Adipose tissue (tissue), 3 donors: ENCODE data around the gene APBB2. TPM values are rescaled to one million over a fixed set of nuclear protein-coding genes. Genes with fewer than 3 reads are reported as not detected.
"Not testable (repeated sequence)": the region's sequence is repeated elsewhere in the genome, so short reads cannot be mapped to it uniquely, and the experiment has no call there.

Source experiments
- H3K27ac ChIP-seq: one replicate; pipeline ENCODE4 v1.5.1; 2013; ENCODE audit warnings: low read depth, low read length
- WGBS, 3 donors: extraction: QIAGEN DNeasy Blood & Tissue Kit; methylation state at CpG; one replicate each; pipeline ENCODE4 v1.1.7; 2013; 5-methylcytosine and 5-hydroxymethylcytosine counted together
- polyA plus RNA-seq, 3 donors: library from polyadenylated mRNA; stranded (reverse); fragments of 200-250 nt; gene quantifications; one replicate each; pipeline ENCODE4 v1.2.3, GENCODE V29; 2013
- donor health status: healthy with polysubstance abuse.
- donor health status: Bipolar disorder and iron deficiency.
- donor health status: healthy.

APBB2 gene
- polyA plus RNA-seq, 3 donors = 6.1 to 36.6 (median 27.3) TPM

- 75 to 83% (median 79%) methylated on average over 2 of the region's 2 CpGs for WGBS, 3 donors
- no peak overlapping the region for H3K27ac ChIP-seq
These were observed 41.6 kb downstream of the APBB2 start for GRCh38 chr4:41172786-41173185.

- WGBS, 3 donors = 77 to 86% (median 84%) methylated on average over 4 of the region's 4 CpGs
- no peak overlapping the region for H3K27ac ChIP-seq
These were observed 45.0 kb downstream of the APBB2 start for GRCh38 chr4:41169256-41169800.

DNA sequence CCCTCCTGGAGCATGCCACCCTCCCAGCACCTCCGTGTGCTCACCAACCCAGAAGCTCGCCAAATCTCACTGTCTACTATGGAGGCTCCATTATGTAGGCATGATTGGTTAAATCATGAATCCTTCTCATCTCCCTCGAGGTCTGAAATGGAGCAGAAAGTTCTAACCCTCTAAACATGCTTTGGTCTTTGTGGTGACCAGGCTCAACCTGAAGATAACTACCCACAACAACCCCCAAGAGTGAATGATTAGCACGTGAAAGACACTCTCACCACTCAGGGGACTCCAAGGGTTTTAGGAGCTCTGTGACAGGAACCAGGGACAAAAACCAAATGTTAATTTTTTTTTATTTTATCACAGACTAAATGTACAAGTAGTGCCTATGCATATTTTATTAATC lies 47.2 kb downstream of the APBB2 start:
- no peak overlapping the region for H3K27ac ChIP-seq
- WGBS, 3 donors = 87 to 95% (median 91%) methylated on average over 4 of the region's 4 CpGs

GRCh38 chr4:41164405-41164804 lies 49.9 kb downstream of the APBB2 start:
- H3K27ac ChIP-seq = no peak overlapping the region
- 90 to 91% (median 91%) methylated on average over 2 of the region's 2 CpGs for WGBS, 3 donors

- 66 to 99% (median 96%) methylated on average over 3 of the region's 3 CpGs for WGBS, 3 donors
- no peak overlapping the region for H3K27ac ChIP-seq
These were observed 53.0 kb downstream of the APBB2 start for GRCh38 chr4:41161355-41161754.

- WGBS, 3 donors = 76 to 81% (median 78%) methylated on average over 4 of the region's 4 CpGs
- no peak overlapping the region for H3K27ac ChIP-seq
These were observed 53.5 kb downstream of the APBB2 start for GRCh38 chr4:41160856-41161255.

- H3K27ac ChIP-seq = no peak overlapping the region
- 78 to 93% (median 81%) methylated on average over 10 of the region's 10 CpGs for WGBS, 3 donors
These were observed 54.1 kb downstream of the APBB2 start for GRCh38 chr4:41160012-41160789.

DNA sequence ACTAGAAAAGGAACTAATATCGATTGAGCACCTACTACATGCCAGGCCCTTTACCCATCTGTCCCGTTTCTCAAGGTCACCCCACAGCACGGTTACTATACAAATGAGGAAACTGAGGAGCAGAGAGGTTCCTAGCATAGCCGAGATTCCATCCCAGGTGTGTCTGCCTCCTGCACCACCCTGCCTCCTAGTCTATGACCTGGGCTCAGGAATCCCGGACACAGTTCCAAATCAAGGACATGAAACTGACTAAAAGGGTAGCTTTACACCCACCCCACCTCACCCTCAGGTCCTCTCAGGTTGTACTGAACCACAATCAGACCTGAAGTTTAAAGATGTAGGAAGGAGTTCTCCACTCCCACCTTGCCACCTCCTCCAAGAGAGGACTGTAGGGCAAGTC lies 55.6 kb downstream of the APBB2 start:
- no peak overlapping the region for H3K27ac ChIP-seq
- 90 to 95% (median 94%) methylated on average over 5 of the region's 5 CpGs for WGBS, 3 donors

GRCh38 chr4:41158274-41158673 lies 56.1 kb downstream of the APBB2 start:
- no peak overlapping the region for H3K27ac ChIP-seq
- WGBS, 3 donors = 71 to 85% (median 75%) methylated on average over 1 of the region's 1 CpG

GRCh38 chr4:41157009-41157408 lies 57.3 kb downstream of the APBB2 start:
- WGBS, 3 donors = 45 to 78% (median 75%) methylated on average over 6 of the region's 6 CpGs
- no peak overlapping the region for H3K27ac ChIP-seq

DNA sequence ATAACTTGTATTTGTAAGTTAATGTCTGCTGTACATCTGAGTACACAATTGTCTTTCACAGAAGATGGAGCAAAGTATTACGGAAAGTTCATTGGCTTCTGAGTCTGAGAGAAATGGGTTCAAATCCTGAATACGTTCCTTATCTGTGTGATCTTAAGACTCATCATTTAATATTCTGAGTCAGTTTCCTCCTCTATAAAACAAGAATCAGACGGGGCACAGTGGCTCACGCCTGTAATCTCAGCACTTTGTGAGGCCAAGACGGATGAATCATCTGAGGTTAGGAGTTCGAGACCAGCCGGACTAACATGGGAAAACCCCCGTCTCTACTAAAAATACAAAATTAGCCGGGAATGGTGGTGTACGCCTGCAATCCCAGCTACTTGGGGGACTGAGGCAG lies 57.8 kb downstream of the APBB2 start:
- H3K27ac ChIP-seq = no peak overlapping the region
- WGBS, 3 donors = 71 to 86% (median 74%) methylated on average over 10 of the region's 10 CpGs

DNA sequence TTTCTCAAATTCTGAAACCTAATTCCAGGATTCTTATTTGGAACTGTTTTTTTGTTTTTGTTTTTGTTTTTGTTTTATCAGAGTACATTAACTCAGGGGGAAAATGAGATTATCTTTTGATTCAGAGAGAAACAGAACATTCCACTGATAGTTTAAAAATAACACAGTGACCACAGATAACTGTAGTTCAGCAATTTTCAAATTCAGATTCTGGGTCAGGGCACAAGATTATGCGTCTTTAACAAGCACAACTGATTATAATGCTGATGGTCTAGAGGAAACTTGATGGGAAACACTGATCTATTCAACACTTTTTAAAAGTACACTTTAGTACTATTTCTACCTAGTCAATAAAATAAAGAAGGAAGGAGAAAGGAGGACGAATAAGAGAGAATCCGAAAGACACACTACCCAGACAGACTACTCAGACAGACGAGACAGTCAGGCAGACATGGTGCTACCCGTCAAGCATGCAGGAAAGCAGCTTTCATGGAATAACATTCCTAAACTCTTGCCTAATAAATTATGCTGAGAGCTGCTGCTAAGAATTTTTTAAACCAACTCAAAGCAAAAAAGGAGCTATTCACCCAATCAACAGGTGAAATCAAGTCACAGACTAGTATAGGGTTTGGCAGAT lies 59.0 kb downstream of the APBB2 start:
- 62 to 77% (median 71%) methylated on average over 5 of the region's 5 CpGs for WGBS, 3 donors

DNA sequence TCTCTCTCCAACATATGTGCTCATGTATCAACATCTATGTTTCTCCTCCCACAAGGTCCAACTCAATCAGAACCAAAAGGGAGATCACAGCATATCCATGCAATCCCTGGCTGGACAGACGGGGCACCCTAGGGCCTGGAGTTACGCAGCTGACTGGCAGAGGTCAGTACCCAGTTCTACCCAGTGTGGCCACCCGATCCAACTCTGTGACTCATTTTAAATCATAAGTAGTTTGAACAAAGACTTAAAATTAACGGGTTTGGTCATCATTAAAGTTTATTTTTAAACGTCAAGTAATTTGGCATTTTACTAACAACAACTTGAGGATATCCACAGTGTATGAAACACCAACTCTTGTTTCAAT lies 59.5 kb downstream of the APBB2 start:
- 69 to 90% (median 82%) methylated on average over 5 of the region's 5 CpGs for WGBS, 3 donors
- H3K27ac ChIP-seq = no peak overlapping the region

More for the DNA sequence above, 59.0 kb downstream of the APBB2 start:
- H3K27ac ChIP-seq = no peak overlapping the region

DNA sequence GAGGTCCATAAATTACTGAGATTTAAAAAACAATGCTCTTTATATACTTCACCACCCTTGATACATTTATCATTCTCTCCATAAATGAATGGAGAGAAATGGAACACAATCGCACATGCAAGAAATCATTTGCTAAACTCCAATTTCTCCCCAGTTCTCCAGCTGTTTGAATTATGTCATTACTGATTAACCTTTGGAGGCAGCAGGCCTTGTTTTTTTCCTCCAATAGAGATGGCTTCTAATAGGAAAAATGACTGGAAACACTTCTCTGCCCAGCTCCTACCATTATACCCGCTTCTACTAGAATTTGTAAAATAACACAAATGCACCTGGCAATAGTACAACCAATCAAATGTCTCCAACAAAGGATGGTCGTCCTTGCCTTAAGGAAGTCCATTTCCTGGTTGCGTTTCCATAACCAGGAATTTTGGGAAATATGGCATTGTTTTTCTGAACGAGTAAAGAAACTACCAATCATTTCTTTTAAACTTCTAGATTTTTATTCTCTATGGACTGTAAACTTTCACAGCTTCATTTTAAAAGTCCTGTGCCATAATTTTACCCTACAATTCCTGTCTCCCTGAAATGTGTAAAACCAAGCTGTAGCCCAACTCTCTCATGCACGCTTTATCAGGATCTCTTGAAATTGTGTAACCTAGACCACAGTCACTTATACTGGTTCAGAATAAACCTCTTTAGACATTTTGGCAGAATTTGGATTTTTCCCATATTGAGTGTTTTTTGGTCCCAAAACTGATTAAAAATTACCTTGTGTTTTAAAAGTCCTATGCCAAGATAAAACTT lies 60.1 kb downstream of the APBB2 start:
- WGBS, 3 donors = 50 to 72% (median 57%) methylated on average over 6 of the region's 6 CpGs
- H3K27ac ChIP-seq = no peak overlapping the region

DNA sequence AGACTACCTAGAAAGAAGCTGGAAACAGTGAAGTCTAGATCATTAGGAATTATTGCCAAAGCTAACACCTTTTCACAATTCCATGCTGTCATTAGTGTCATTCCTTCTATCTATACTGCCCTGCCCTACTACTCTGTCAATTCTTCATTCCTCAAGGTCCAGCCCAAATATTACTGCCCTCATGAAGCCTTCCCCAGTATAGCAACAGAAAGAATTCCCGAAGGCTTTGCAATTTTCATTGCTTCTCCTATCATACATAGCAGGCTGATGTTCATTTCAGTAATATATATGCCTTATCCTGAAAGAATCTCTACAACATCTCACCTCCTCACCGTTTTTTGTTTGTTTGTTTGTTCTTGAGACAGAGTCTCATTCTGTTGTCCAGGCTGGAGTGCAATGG lies 63.9 kb downstream of the APBB2 start:
- no peak overlapping the region for H3K27ac ChIP-seq
- WGBS, 3 donors = 77 to 90% (median 90%) methylated on average over 2 of the region's 2 CpGs

DNA sequence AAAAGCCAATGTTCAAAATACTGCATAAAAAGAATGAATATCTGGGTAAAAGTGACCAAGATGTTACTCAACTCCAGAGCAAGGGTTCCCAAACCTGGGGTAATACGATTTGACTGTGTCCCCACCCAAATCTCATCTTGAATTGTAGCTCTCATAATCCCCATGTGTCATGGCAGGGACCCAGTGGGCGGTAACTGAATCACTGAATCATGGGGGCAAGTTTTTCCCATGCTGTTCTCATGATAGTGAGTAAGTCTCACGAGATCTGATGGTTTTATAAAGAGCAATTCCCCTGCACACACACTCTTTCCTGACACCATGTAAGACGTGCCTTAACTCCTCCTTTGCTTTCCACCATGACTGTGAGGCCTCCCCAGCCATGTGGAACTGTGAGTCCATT lies 64.8 kb downstream of the APBB2 start:
- 76 to 89% (median 81%) methylated on average over 4 of the region's 4 CpGs for WGBS, 3 donors
- not testable (repeated sequence) for H3K27ac ChIP-seq

DNA sequence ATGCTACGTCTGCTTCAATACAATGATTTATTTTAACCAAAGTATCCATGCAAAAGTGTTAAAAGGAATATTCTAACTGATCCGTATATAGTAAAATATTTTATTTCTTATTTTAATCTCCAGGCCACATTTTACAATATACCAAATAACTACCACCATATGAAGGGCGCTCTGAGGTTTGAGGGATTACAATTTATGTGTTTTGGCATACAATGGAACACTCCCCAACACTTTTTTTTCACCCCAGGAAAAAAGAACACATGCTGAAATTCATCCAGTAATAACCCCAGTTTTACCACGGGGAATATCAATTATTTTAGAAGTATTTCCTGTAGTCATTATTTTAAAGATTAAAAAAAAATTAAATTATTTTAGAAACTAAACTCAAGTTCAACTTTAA lies 65.4 kb downstream of the APBB2 start:
- H3K27ac ChIP-seq = no peak overlapping the region
- 52 to 85% (median 59%) methylated on average over 4 of the region's 4 CpGs for WGBS, 3 donors

DNA sequence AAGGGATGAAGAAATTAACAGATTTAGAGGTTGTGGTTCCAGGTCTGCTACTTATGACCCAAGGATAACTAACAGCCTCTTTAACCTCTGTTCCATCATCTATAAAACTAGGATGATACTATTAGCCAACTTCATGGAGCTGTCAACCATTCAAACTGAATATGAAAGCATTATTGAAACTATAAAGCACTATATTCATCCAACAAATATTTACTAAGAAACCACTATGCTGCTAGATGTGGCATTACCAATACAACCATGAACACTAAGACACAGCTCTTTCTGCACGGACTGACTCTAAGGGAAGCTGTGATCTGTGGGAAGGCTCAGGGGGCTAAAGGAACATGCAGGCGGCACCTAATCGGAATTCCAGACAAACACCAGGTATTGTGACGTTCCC lies 66.0 kb downstream of the APBB2 start:
- H3K27ac ChIP-seq = no peak overlapping the region
- WGBS, 3 donors = 87 to 95% (median 92%) methylated on average over 4 of the region's 4 CpGs

DNA sequence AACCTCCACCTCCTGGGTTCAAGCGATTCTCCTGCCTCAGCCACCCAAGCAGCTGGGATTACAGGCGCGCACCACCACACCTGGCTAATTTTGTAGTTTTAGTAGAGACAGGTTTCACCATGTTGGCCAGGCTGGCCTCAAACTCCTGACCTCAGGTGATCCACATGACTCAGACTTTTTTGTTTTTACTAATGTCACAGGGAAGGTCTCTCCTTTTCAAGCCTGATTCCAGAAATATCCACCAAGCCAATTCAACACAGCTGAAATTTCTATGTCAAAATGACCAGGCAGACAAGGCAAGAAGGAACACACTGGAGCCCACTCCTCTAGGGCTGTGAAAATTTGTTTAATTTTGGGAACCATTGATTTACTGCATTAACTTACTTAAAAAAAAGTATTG lies 66.8 kb downstream of the APBB2 start:
- not testable (repeated sequence) for H3K27ac ChIP-seq
- WGBS, 3 donors = 90 to 97% (median 95%) methylated on average over 3 of the region's 3 CpGs
